ENCODE measurements around the gene PRKCB.

Gene PRKCB

GRCh38 chr16:23955088-23955487 is 119.3 kb downstream of the PRKCB start:
- H3K9me3 ChIP-seq (ENCODE audit: control insufficient read depth, insufficient read depth, low read depth, low read length) = no peaks in the 10 kb centered on the region
- ChIA-PET POLR2A (interaction anchor here (0.5 kb wide), 1 partner anchor 94 kb away, joined by 3 read pairs; no protein-coding TSS in a partner anchor), CTCF (interaction anchor here (0.6 kb wide), 1 partner anchor 148 kb away, joined by 4 read pairs; no protein-coding TSS in a partner anchor)
- H3K4me3 ChIP-seq (ENCODE audit: low read depth, low read length) = no peak overlapping the region
- no peaks in the 10 kb centered on the region for H3K4me1 ChIP-seq (ENCODE audit: control insufficient read depth, insufficient read depth, low read length)
- H3K27ac ChIP-seq (ENCODE audit: extremely low read depth, low read depth, low read length) = no peak overlapping the region
- no peaks in the 10 kb centered on the region for H3K36me3 ChIP-seq (ENCODE audit: control insufficient read depth in 2 of 2, insufficient read depth in 1 of 2, low read length in 2 of 2)
- TF ChIP-seq ZNF664 (tag by site-specific recombination; IDR thresholded peaks at IDR 0.05) (no peak), PRDM4 (tag by site-specific recombination; IDR thresholded peaks at IDR 0.05) (no peak), ZNF19 (tag by site-specific recombination; IDR thresholded peaks at IDR 0.05; ENCODE audit: low read depth) (no peak), EGR2 (tag by site-specific recombination; IDR thresholded peaks at IDR 0.05; ENCODE audit: low read depth) (no peak), ZFP3 (tag by site-specific recombination; IDR thresholded peaks at IDR 0.05; ENCODE audit: low read depth) (no peak), HOXA7 (CRISPR knock-in tag; IDR thresholded peaks at IDR 0.05; ENCODE audit: borderline replicate concordance) (no peak), ZNF146 (tag by site-specific recombination; IDR thresholded peaks at IDR 0.05) (no peak), ZNF2 (tag by site-specific recombination; IDR thresholded peaks at IDR 0.05) (no peak), ZNF221 (tag by site-specific recombination; IDR thresholded peaks at IDR 0.05; ENCODE audit: borderline replicate concordance) (no peak), ZNF114 (tag by site-specific recombination; IDR thresholded peaks at IDR 0.05) (no peak), KLF9 (tag by site-specific recombination; IDR thresholded peaks at IDR 0.05; ENCODE audit: low read depth) (no peak), GLIS1 (tag by site-specific recombination; IDR thresholded peaks at IDR 0.05) (no peak), ZNF248 (tag by site-specific recombination; IDR thresholded peaks at IDR 0.05) (no peak), ZNF155 (tag by site-specific recombination; IDR thresholded peaks at IDR 0.05) (no peak), ZNF10 (tag by site-specific recombination; IDR thresholded peaks at IDR 0.05) (no peak), ZBTB48 (tag by site-specific recombination; IDR thresholded peaks at IDR 0.05) (no peak), PRDM2 (tag by site-specific recombination; IDR thresholded peaks at IDR 0.05; ENCODE audit: borderline replicate concordance) (no peak), KLF17 (tag by site-specific recombination; IDR thresholded peaks at IDR 0.05) (no peak), ZNF266 (tag by site-specific recombination; IDR thresholded peaks at IDR 0.05; ENCODE audit: low read depth) (no peak)

All from HEK293 (cell line).